Measurements from ENCODE around the gene ST3GAL3. TPM values are rescaled to one million over a fixed set of nuclear protein-coding genes. Genes with fewer than 3 reads are reported as not detected.
A peak's percentile ranks its signal among the peaks of the same experiment; 100 is the strongest.

The ST3GAL3 gene
- total and polyA plus RNA-seq, 7 donors: 7.2 to 31.4 (median 21.3) TPM

GRCh38 chr1:43946236-43947060, 239.1 kb downstream of the ST3GAL3 start, which contains the start of gene IPO13:
Gene IPO13 (plus strand): TSS chr1:43946950. CDS start chr1:43947601, 651 bp downstream.
- peak; percentile 97 for DNase-seq
- Histone ChIP-seq H3K4me3 (peak within 1 kb of the TSS; percentile 53 to 78 (median 72)), H3K27ac (peak within 1 kb of the TSS; percentile 90 to 96 (median 93)), H3K27me3 (no peaks in the 10 kb centered on the region), H3K36me3 (peaks cover 0 to 11% (median 5%) of the 10 kb centered on the region in 4 donors), H3K9me3 (no peaks in the 10 kb centered on the region), H3K4me1 (peaks cover 0 to 45% (median 37%) of the 10 kb centered on the region in 4 donors)
- intact Hi-C loops (cut with DNase I): loop anchor here (1.0 to 5.0 kb wide), 3 partner anchors 24 to 414 kb away; partner anchors contain the start of genes CCDC24, DPH2 and PTPRF
- WGBS, 2 donors: 0 to 1% methylated on average over 74 of the region's 74 CpGs
- TF ChIP-seq EP300 (IDR thresholded peaks at IDR 0.05) (no peak), POLR2AphosphoS5 (IDR thresholded peaks at IDR 0.05) (peak; percentile 49 to 88 (median 82)), CTCF (IDR thresholded peaks at IDR 0.05) (peak; percentile 40 to 74 (median 68)), POLR2A (IDR thresholded peaks at IDR 0.05) (peak; percentile 62 to 68)

DNA sequence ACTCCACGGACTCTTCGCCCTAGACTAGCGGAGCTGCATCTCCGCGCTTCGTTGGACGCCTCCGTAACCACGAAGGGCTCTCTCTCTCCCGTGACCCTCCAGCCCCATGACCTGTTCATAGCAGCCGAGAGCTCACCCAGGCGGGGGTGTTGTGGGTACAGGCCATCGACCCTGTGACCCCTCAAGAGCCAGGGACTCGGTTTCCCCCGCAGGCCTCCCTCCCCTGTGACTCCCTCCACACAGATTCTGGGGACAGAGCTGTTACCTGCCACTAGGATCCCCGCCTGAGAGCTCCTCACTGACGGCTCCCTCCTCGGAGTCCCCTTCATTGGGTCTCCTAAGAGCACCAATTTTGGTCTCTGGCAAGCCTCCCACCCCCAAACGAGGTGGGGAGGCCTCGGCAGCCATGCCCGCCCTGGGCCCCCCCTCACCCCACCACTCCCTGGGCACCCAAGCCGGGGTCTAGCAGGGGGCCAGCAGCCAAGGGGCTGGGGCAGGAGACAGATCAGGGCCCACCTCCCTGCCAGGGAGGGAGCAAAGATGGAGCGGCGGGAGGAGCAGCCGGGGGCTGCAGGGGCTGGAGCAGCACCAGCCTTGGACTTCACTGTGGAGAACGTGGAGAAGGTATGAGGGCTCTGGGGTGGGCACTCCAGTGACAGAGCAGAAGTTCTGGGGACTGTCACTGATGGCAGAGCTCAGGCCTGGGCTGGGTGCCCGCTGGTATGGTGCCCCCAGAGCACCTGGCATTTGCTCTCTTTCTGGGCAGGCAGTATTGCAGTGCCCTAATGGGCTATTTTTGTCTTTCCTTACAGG, 239.9 kb downstream of the ST3GAL3 start:
- DNase-seq: no peak
- peak overlapping the region; percentile 90 to 96 (median 93) for H3K27ac ChIP-seq
- H3K4me3 ChIP-seq: peak overlapping the region; percentile 53 to 78 (median 72)
- H3K36me3 ChIP-seq: peaks cover 0 to 11% (median 5%) of the 10 kb centered on the region in 4 donors
- intact Hi-C loops (cut with DNase I): loop anchor here (5.0 kb wide), 2 partner anchors 45 to 415 kb away; partner anchors contain the start of genes CCDC24 and PTPRF
- peaks cover 0 to 45% (median 37%) of the 10 kb centered on the region in 4 donors for H3K4me1 ChIP-seq
- 4 to 11% methylated on average over 27 of the region's 27 CpGs for WGBS, 2 donors
- TF ChIP-seq CTCF (IDR thresholded peaks at IDR 0.05): no peak
- H3K27me3 ChIP-seq: no peaks in the 10 kb centered on the region
- H3K9me3 ChIP-seq: no peaks in the 10 kb centered on the region

DNA sequence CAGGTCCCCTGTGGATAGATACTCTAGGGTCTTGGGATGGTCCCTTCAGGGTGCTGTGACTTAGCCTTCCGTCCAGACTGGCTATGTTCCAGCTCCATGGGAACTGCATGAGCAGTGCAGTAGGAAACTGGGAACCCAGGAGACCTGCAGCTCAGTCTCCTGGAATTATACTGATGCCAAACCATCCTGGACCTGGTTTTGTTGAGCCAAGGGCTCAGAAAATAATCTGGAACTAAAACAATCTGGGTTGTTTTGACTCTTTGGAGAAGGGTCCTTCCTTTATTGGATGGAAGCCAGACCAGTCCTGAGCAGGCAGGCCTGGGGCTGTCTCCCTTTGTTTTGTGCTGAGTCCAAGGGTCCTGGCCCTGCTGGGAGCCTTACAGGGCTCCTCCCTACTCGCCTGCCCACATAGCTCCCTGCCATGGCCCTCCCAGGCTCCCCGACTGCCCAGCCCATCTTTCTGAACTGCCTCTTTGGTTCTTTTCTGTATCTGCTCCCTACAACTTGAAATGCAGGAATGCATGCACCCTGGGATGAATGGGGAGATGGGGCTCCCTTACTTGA, 240.6 kb downstream of the ST3GAL3 start:
- peak overlapping the region in 3 of 4 donors; percentile 90 to 96 (median 92) for H3K27ac ChIP-seq
- H3K4me3 ChIP-seq: peak overlapping the region; percentile 53 to 78 (median 72)
- intact Hi-C loops (cut with DNase I): loop anchor here (5.0 kb wide), 2 partner anchors 44 to 416 kb away; partner anchors contain the start of genes CCDC24 and PTPRF
- H3K9me3 ChIP-seq: no peaks in the 10 kb centered on the region
- no peaks in the 10 kb centered on the region for H3K27me3 ChIP-seq
- peaks cover 0 to 11% (median 5%) of the 10 kb centered on the region in 4 donors for H3K36me3 ChIP-seq
- TF ChIP-seq EP300 (IDR thresholded peaks at IDR 0.05) (no peak), CTCF (IDR thresholded peaks at IDR 0.05) (no peak), POLR2A (IDR thresholded peaks at IDR 0.05) (no peak), POLR2AphosphoS5 (IDR thresholded peaks at IDR 0.05) (no peak)
- 25 to 55% methylated on average over 3 of the region's 3 CpGs for WGBS, 2 donors
- DNase-seq: no peak
- peaks cover 0 to 45% (median 37%) of the 10 kb centered on the region in 4 donors for H3K4me1 ChIP-seq

DNA sequence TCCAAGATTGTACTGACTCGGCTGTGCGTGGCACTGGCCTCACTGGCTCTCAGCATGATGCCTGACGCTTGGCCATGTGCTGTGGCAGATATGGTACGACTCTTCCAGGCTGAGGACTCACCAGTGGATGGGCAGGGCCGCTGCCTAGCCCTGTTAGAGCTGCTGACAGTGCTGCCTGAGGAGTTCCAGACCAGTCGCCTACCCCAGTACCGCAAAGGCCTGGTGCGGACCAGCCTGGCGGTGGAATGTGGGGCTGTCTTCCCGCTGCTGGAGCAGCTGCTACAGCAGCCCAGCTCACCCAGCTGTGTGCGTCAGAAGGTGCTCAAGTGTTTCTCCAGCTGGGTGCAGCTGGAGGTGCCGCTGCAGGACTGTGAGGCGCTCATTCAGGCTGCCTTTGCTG, 242.3 kb downstream of the ST3GAL3 start:
- intact Hi-C loops (cut with DNase I): loop anchor here (5.0 kb wide), 2 partner anchors 43 to 417 kb away; partner anchors contain the start of genes CCDC24 and PTPRF
- H3K4me1 ChIP-seq: peaks cover 0 to 44% (median 37%) of the 10 kb centered on the region in 4 donors

More for the DNA sequence above, 242.3 kb downstream of the ST3GAL3 start:
- no peaks in the 10 kb centered on the region for H3K27me3 ChIP-seq
- peaks cover 0 to 11% (median 5%) of the 10 kb centered on the region in 4 donors for H3K36me3 ChIP-seq
- DNase-seq: no peak
- no peak overlapping the region for H3K4me3 ChIP-seq
- TF ChIP-seq EP300 (IDR thresholded peaks at IDR 0.05) (no peak), CTCF (IDR thresholded peaks at IDR 0.05) (no peak), POLR2AphosphoS5 (IDR thresholded peaks at IDR 0.05) (no peak), POLR2A (IDR thresholded peaks at IDR 0.05) (no peak)
- H3K9me3 ChIP-seq: no peaks in the 10 kb centered on the region
- 85 to 87% methylated on average over 13 of the region's 13 CpGs for WGBS, 2 donors
- no peak overlapping the region for H3K27ac ChIP-seq
